ENCODE measurements around the gene FAN1.
A peak's percentile ranks its signal among the peaks of the same experiment; 100 is the strongest.

The FAN1 gene

DNA sequence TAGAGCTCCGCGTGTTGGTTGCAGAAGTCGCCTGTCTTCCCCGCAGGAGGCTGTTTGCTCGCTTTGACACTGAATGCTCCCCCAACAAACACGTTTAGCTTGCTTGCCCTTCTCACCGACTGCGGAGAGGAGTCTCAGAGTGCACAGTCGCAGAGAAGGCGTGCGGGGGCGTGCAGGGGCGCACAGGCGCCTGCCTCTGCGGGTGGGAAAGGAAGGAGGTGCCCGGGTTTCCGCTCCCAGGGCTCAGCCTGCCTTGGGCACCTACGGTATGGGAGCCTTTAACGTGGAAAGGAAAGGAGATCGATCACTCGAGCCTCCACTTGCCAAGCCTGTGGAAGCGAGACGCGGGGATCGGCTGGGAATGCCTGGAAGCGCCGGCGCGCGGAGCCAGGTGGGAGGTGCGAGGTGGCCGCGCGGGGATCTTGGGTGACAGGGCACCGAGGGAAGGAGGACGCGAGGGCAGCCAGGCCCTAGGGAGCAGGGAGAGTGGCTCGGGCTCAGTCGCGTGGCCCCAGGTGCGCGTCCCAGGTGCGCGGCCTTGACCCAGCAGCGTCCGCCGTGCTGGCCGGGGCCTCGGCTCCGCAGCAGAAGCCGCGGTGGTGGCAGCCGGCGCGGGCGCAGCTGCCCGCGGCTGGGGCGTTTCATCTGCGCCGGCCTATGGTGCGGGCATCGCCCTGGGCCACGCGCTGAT lies at the start of gene FAN1:
TSS of gene FAN1 (plus strand) at position 419 of the 691 bp plus-strand sequence. CDS start 749 bp downstream, outside the sequence.
- H3K4me3 ChIP-seq (ENCODE audit: low read depth, low read length) = peak within 1 kb of the TSS; percentile 85
- TF ChIP-seq, protein P1, sequence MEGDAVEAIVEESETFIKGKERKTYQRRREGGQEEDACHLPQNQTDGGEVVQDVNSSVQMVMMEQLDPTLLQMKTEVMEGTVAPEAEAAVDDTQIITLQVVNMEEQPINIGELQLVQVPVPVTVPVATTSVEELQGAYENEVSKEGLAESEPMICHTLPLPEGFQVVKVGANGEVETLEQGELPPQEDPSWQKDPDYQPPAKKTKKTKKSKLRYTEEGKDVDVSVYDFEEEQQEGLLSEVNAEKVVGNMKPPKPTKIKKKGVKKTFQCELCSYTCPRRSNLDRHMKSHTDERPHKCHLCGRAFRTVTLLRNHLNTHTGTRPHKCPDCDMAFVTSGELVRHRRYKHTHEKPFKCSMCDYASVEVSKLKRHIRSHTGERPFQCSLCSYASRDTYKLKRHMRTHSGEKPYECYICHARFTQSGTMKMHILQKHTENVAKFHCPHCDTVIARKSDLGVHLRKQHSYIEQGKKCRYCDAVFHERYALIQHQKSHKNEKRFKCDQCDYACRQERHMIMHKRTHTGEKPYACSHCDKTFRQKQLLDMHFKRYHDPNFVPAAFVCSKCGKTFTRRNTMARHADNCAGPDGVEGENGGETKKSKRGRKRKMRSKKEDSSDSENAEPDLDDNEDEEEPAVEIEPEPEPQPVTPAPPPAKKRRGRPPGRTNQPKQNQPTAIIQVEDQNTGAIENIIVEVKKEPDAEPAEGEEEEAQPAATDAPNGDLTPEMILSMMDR (IDR thresholded peaks at IDR 0.05; ENCODE audit: insufficient read depth, low read depth, low read length, missing control alignments) = no peak
- peak; percentile 92 for DNase-seq (ENCODE audit: low read depth)

DNA sequence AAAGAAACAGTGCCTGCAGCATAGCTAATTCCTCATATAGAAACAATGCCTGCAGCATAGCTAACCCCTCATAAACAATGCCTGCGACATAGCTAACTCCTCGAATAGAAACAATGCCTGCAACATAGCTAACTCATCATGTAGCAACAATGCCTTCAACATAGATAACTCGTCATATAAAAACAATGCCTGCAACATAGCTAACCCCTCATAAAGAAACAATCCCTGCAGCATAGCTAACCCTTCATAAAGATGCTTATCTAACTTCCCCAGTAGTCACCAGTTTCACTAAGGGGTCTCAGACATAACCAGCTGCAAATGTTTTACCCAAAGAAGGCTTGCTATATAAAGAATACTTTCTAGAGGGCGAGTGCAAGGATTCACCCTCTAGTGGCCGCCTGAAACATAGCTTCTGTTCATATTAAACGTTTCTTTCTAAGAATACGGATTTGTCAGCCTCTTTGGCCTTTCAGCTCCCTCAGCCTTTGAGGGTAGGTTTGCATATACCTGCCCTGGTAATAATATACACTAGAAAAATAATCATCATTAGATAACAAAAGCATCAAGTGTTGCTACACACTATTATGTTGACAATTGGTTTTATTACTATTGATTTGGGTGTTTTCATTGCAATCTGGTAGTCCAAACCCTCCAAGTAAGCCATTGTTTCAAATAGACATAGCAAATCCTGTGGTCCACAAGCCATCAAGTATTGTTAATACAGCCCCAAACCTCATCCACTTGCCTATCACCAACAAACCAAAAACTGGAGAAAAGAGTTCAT lies 44.4 kb upstream of the FAN1 start:
- TF ChIP-seq, protein P1 (IDR thresholded peaks at IDR 0.05; ENCODE audit: insufficient read depth, low read depth, low read length, missing control alignments) = peak; percentile 72
- no peak overlapping the region for H3K4me3 ChIP-seq (ENCODE audit: low read depth, low read length)
- peak; percentile 34 for DNase-seq (ENCODE audit: low read depth)

DNA sequence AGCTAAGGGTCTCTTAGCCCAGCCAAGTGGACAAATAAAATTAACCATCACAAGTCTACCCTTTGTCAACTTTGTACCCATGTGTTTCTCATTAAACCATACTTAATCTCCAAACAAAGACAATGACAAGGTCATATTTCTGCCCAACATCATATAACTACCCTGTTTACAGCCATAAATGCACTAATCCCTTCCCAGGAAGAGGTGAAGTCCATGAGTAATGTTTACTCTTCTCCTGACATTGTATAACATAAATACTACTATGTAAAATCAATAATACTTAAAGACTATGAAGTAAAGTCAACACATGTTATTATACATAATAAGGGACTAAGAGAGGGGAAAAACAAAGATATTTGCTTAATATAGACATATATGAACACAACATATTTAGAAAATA lies 38.5 kb upstream of the FAN1 start:
- TF ChIP-seq, protein P1 (IDR thresholded peaks at IDR 0.05; ENCODE audit: insufficient read depth, low read depth, low read length, missing control alignments) = no peak
- DNase-seq (ENCODE audit: low read depth) = no peak
- H3K4me3 ChIP-seq (ENCODE audit: low read depth, low read length) = no peak overlapping the region

DNA sequence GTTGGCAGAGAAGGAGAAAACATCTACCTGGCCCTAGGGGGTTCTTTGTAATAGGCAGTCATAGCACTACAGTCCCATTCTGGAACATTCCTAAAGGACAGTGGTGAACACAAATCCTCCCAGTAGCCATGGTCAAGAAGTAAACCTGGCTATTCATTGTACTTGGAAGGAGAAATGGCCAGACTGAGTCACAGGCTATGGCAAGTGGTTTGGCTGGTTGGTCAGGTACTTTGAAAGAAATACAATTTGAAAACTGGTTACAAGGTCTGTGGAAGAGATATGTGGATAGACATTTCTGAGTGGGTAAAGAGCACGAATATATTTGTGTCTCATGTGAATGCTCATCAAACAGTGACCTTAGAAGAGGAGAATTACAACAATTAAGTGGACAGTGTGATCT lies 33.0 kb upstream of the FAN1 start:
- TF ChIP-seq, protein P1 (IDR thresholded peaks at IDR 0.05; ENCODE audit: insufficient read depth, low read depth, low read length, missing control alignments) = no peak
- no peak overlapping the region for H3K4me3 ChIP-seq (ENCODE audit: low read depth, low read length)
- no peak for DNase-seq (ENCODE audit: low read depth)

DNA sequence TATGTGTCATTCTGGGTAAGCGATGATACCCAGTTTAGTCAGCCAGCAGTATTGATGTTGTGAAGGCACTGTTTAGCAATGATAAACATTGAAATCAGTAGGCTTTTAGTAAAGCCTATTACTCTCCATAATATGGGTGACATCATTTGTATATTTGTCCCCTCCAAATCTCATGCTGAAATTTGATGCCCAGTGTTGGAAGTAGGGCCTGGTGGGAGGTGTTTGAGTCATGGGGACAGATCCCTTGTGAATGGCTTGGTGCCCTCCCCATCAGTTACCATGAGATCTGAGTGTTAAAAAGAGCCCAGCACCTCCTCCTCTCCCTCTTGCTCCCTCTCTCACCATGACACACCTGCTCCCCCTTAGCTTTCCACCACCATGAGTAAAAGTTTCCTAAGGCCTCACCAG lies 31.4 kb upstream of the FAN1 start:
- TF ChIP-seq, protein P1 (IDR thresholded peaks at IDR 0.05; ENCODE audit: insufficient read depth, low read depth, low read length, missing control alignments) = no peak
- DNase-seq (ENCODE audit: low read depth) = no peak
- no peak overlapping the region for H3K4me3 ChIP-seq (ENCODE audit: low read depth, low read length)

DNA sequence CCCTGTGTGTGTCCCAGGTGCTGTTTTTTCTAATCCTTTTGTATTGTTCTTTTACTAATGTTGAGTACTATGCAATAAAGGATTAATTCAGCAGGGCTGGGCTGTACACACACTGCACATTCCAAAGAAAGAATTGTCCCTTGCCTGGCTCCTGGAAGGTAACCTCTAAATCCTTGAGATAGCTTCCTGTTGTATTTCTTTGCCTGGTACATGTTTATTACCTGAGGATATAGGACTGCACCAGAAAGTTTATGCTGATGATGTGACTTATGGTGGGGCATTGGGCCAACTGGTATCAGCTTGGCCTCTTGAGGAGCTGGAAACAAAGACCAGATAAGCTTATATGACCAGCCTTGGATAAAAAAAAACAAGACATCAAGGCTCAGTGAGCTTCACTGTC lies 26.6 kb upstream of the FAN1 start:
- no peak overlapping the region for H3K4me3 ChIP-seq (ENCODE audit: low read depth, low read length)
- no peak for DNase-seq (ENCODE audit: low read depth)
- TF ChIP-seq, protein P1 (IDR thresholded peaks at IDR 0.05; ENCODE audit: insufficient read depth, low read depth, low read length, missing control alignments) = no peak

All from GM12865 (cell line).